ENCODE data around the gene FARSA. TPM values are rescaled to one million over a fixed set of nuclear protein-coding genes. Genes with fewer than 3 reads are reported as not detected.

The FARSA gene
- polyA plus RNA-seq, 1 donor (not counting 4 experiments of a cell fraction or from before 2014, with no cell fraction given): 30.9 TPM

GRCh38 chr19:12884926-12885748 lies 48.4 kb downstream of the FARSA start:
- H3K79me2 ChIP-seq (ENCODE audit: control insufficient read depth, insufficient read depth, low read length): no peaks in the 10 kb centered on the region
- H2AFZ ChIP-seq (ENCODE audit: control insufficient read depth, low read length): peak overlapping the region; percentile 79
- no peaks in the 10 kb centered on the region for H3K9me1 ChIP-seq (ENCODE audit: control insufficient read depth, extremely low read depth, insufficient read depth, low read length)
- DNase-seq (ENCODE audit: low read depth, low spot score) (peak; percentile 94), FAIRE-seq (peak; percentile 51)
- peak overlapping the region; percentile 39 to 56 (median 55) for H3K4me3 ChIP-seq (ENCODE audit: control insufficient read depth in 2 of 3, extremely low read depth in 1 of 3, insufficient read depth in 2 of 3, low read depth in 1 of 3, low read length in 3 of 3)
- dilution Hi-C loops (cut with MboI; ENCODE audit: extremely low pct_ligation_motif_present, low sequenced_read_pairs): no loop called here
- no peaks in the 10 kb centered on the region for H4K20me1 ChIP-seq (ENCODE audit: control insufficient read depth, extremely low read depth, insufficient read depth, low read length)
- peak overlapping the region; percentile 64 for H3K4me2 ChIP-seq (ENCODE audit: control insufficient read depth, extremely low read depth, insufficient read depth, low read depth, low read length)
- peaks cover 10% of the 10 kb centered on the region for H3K9me3 ChIP-seq (ENCODE audit: control insufficient read depth, low read depth, low read length)
- H3K4me1 ChIP-seq (ENCODE audit: control insufficient read depth, extremely low read depth, insufficient read depth, low read length): peaks cover 6% of the 10 kb centered on the region
- no peaks in the 10 kb centered on the region for H3K27me3 ChIP-seq (ENCODE audit: control insufficient read depth, extremely low read depth, insufficient read depth, low read length)
- H3K9ac ChIP-seq (ENCODE audit: control insufficient read depth, extremely low read depth, insufficient read depth, low read length): peak overlapping the region; percentile 33
- no peak overlapping the region for H3K27ac ChIP-seq (ENCODE audit: control insufficient read depth, insufficient read depth, low read length)
- H3K36me3 ChIP-seq (ENCODE audit: control insufficient read depth in 2 of 2, extremely low read depth in 1 of 2, insufficient read depth in 2 of 2, low read length in 2 of 2): no peaks in the 10 kb centered on the region
- TF ChIP-seq EZH2 (IDR thresholded peaks at IDR 0.05; ENCODE audit: low read length) (no peak), CTCF (optimal IDR thresholded peaks at IDR 0.05 in 1 of 3, IDR thresholded peaks at IDR 0.05 in 1 of 3, conservative IDR thresholded peaks at IDR 0.05 in 1 of 3; ENCODE audit: extremely low read depth in 1 of 3, insufficient read depth in 2 of 3, low read length in 3 of 3) (peak in 2 of 3 experiments; percentile 24 to 63)

DNA sequence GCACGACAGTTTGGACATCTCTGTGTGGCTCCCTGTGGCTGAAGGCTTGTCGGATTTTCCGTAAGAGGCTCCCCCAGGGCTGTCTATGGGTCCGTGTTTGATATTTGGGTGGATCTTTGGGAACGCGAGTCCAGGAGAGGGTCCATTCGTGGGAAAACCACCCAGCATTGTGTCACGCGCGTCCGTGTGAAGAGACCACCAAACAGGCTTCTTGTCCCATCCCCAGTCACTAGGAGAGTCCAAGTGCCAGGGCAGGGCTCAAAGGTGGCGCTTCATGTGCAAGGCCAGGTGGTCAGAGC lies 48.9 kb downstream of the FARSA start:
- Histone ChIP-seq H3K9me1 (ENCODE audit: control insufficient read depth, extremely low read depth, insufficient read depth, low read length) (no peaks in the 10 kb centered on the region), H4K20me1 (ENCODE audit: control insufficient read depth, extremely low read depth, insufficient read depth, low read length) (no peaks in the 10 kb centered on the region), H3K9me3 (ENCODE audit: control insufficient read depth, low read depth, low read length) (peaks cover 10% of the 10 kb centered on the region), H3K36me3 (ENCODE audit: control insufficient read depth in 2 of 2, extremely low read depth in 1 of 2, insufficient read depth in 2 of 2, low read length in 2 of 2) (no peaks in the 10 kb centered on the region), H3K9ac (ENCODE audit: control insufficient read depth, extremely low read depth, insufficient read depth, low read length) (peak overlapping the region; percentile 22), H2AFZ (ENCODE audit: control insufficient read depth, low read length) (no peak overlapping the region), H3K4me1 (ENCODE audit: control insufficient read depth, extremely low read depth, insufficient read depth, low read length) (peaks cover 6% of the 10 kb centered on the region), H3K27ac (ENCODE audit: control insufficient read depth, insufficient read depth, low read length) (no peak overlapping the region), H3K4me2 (ENCODE audit: control insufficient read depth, extremely low read depth, insufficient read depth, low read depth, low read length) (peak overlapping the region; percentile 64), H3K79me2 (ENCODE audit: control insufficient read depth, insufficient read depth, low read length) (no peaks in the 10 kb centered on the region), H3K4me3 (ENCODE audit: control insufficient read depth in 2 of 3, extremely low read depth in 1 of 3, insufficient read depth in 2 of 3, low read depth in 1 of 3, low read length in 3 of 3) (peak overlapping the region in 1 of 3 experiments; percentile 56), H3K27me3 (ENCODE audit: control insufficient read depth, extremely low read depth, insufficient read depth, low read length) (no peaks in the 10 kb centered on the region)
- FAIRE-seq (no peak), DNase-seq (ENCODE audit: low read depth, low spot score) (no peak)
- dilution Hi-C loops (cut with MboI; ENCODE audit: extremely low pct_ligation_motif_present, low sequenced_read_pairs): no loop called here
- TF ChIP-seq EZH2 (IDR thresholded peaks at IDR 0.05; ENCODE audit: low read length): no peak
